ENCODE data around the gene HM13.
"Not testable (repeated sequence)": the region's sequence is repeated elsewhere in the genome, so short reads cannot be mapped to it uniquely, and the experiment has no call there.

HM13 gene

GRCh38 chr20:31543966-31544598, 29.8 kb downstream of the HM13 start:
- no peak for DNase-seq

DNA sequence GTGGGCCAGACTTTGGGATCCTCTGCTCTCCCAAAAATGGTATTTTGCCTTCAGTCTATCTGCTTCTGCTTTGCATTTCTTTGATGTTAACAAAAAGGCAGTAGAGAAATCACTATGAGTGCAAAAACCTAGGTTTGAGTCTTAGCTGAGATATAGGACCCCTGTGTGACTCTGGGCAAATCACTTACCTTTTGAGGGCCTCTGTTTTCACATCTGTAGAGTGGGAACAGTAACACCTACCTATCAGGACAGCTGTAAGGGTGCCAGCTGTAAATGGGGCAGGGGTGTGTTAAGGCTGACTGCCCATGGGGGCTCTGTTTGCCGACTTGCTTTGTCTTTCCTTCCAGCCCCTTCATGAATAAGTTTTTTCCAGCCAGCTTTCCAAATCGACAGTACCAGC, 30.4 kb downstream of the HM13 start:
- DNase-seq: no peak

GRCh38 chr20:31545621-31546040, 31.4 kb downstream of the HM13 start:
- DNase-seq: not testable (repeated sequence)

GRCh38 chr20:31547017-31547675, 32.9 kb downstream of the HM13 start:
- DNase-seq: peak; percentile 89

DNA sequence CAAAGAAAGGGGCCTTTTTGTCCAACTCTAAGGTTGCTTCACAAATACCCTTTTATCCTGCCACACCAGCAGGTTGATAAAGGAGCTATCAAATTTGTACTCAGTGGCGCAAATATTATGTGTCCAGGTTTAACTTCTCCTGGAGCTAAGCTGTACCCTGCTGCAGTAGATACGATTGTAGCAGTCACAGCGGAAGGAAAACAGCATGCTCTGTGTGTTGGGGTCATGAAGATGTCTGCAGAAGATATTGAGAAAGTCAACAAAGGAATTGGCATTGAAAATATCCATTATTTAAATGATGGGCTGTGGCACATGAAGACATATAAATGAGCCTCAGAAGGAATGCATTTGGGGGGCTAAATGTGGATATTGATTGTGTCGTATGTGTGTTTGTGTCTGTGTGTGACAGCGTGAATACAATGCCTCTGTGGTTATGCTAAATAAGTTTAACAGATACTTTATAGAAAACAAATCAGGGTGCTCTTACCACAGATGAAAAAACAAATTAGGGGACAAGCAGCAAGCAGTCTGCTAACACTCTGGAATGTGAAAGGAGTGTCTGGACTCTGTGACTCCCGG, 33.6 kb downstream of the HM13 start:
- no peak for DNase-seq

DNA sequence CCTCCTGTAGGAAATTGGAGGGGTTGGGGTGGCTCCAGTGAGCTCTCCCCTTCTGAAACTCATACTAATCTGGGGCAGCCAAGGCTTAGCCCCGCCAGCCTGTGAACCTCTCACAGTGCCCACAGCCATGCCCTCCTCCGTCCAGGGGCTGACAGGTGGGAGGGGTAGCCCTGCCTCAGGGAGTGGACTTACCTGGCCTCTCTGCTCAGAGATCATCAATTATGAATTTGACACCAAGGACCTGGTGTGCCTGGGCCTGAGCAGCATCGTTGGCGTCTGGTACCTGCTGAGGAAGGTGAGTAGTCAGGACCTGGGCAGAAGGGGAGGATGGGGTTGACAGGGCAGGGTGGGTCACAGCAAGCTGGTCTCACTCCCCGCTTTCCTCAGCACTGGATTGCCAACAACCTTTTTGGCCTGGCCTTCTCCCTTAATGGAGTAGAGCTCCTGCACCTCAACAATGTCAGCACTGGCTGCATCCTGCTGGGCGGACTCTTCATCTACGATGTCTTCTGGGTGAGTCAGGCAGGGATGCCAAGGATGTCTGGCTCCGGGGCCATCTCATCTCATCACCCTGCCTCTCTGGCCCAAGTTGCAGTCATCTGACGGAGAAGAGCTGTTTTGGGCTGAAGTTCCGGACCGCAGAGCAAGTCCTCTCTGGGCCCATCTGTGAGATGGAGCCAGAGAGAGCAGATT, 34.7 kb downstream of the HM13 start:
- DNase-seq: no peak

- no peak for DNase-seq
Measured at GRCh38 chr20:31549513-31549880, 35.3 kb downstream of the HM13 start.

DNA sequence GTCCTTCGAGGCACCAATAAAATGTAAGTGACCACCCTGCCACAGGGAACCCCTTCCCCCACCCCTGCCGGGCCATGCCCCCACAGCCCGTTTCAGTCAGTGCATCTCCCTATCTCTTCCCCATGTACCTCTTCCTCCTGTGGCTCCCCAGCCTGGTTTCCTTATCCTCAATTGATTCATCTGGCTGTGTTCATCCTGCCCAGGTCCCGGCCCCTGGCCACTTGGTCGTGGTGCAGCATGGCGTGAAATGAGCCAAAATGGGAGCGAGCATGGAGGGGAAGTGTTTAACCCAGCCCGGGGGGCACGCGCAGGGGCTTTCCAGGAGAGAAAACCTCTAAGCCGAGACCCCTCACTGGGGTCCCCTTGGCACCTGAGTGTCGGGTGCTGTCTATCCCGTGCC, 35.9 kb downstream of the HM13 start:
- no peak for DNase-seq

GRCh38 chr20:31551163-31552081, 37.2 kb downstream of the HM13 start:
- DNase-seq: no peak

DNA sequence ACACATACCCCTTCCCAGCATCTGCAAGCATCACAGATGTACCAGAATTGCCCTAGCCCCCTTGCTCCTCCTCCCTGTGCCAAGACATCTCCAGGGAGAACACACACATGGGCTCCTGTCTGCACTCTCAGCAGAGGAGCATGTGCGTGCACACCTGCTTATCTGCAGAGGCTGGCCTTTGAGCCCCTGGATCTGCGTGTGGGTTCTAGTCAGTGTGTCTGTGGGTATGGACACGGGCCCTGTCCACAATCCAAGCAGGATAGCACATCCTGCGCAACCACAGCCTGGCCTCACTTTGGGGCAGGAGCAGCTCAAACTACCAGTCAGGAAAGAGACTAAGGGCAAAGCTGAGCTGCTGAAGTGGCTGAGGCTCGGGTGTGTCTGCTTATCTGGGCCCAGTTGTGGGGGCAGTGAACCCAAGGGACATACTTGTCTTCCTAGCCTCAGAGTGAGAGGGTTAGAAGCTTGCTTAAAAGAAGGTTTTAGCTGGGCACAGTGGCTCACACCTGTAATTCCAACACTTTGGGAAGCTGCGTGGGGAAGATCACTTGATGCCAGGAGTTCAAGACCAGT, 41.0 kb downstream of the HM13 start:
- DNase-seq: no peak

DNA sequence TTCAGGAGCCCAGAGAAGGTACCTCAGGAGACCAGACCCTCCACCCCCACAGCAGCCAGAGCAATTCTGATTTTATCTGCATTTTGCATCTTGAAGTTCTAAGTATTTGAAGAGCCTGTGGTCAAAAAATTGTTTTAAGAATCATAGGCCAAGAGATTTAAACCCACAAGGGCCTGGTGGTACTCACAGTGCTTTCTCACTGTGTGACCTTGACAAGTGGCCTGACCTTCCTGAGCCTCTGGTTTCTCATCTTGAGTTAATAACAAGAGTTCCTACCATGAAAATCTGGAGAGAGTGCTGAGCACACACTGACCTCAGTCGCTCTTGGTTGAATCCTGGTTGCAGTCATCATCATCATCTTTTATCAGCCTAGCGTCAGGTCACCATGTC, 45.5 kb downstream of the HM13 start:
- peak; percentile 25 for DNase-seq

GRCh38 chr20:31560094-31560745, 46.0 kb downstream of the HM13 start:
- DNase-seq: peak; percentile 83

DNA sequence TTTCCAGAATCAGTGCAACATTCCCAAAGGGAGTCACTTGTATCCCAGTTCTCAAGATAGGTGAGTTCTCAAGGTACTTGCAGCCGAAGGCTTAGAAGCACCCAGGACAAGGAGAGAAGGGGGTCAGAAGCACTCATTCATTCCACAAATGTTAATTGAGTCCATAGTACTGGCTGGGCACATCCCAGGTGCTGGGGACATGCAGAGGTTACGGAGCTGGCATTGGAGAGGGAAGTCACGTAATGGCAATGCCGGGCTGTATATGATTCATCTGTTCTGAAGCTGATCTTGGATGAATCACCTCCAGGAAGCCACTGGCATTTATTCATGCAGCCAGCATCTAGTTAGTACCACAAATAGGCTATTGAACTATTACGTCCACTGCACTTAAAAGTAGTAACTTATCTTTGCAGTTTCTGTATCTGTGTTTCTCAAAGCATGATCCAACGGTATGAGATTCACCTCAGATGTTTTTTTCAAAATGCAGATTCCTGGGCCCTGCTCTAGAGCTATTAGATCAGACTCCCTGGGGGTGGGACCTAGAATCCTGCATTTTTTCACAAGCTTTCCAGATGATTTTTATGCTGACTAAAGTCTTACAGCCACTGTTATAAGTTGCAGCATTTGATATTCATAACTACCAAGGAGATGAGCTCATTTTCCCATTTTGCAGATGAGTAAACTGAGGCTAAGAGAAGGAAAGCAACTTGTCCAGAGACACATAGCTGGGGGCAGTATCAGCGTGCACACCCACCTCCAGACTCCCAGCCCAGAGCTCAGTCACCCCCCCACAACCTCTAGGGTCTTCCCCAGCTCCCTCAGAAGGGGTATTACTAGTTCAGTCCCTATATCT, 46.7 kb downstream of the HM13 start:
- DNase-seq: no peak

GRCh38 chr20:31562241-31562640, 48.0 kb downstream of the HM13 start:
- no peak for DNase-seq

GRCh38 chr20:31564284-31564683, 50.0 kb downstream of the HM13 start:
- no peak for DNase-seq

- no peak for DNase-seq
Measured at GRCh38 chr20:31565699-31566318, 51.6 kb downstream of the HM13 start.

DNA sequence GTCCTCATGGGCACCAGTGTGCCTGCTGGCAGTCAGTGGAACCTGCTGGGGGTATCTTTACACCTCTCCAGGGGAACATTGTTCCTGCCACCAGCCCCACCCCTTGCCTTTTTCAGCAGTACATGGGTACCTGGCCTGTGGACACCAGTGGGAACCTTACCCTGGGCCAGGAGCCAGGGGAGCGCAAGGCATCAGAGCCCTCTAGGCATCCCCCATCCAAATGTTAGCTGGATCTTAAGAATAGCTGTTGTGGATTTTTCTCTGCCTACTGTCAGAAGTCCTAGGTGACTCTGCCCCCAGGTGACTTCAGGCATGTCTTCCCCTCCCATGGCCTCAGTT, 52.0 kb downstream of the HM13 start:
- no peak for DNase-seq

- no peak for DNase-seq
Measured at GRCh38 chr20:31566658-31567379, 52.6 kb downstream of the HM13 start.

DNA sequence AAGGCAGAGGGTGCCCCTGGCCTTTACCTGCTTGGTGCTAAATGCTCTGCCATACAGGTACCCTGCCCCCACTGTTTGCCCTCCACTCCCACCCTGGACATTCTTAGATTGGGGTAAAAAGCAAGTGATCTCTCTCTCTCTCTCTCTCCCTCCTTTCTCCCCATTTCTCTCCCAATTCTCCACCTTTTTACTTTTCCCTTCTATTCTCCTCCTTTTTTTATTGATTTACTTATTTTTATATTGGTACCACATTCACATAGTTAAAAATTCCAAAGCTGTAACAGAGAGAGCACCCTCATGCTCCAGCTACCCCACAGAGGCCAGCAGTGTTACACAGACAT, 53.1 kb downstream of the HM13 start:
- DNase-seq: no peak

All from activated CD4-positive, alpha-beta T cell treated with anti-CD3 and anti-CD28 coated beads, Interleukin-10, Interleukin-2, amounts not matched to agents 100 ng/mL and 50 ng/mL, durations not matched to agents 16 hours and 8 hours (primary cell).